ENCODE data around the gene VSIG8.

GRCh38 chr1:159830722-159831121 lies 31.7 kb downstream of the VSIG8 start:
- TF ChIP-seq POLR2AphosphoS5 (IDR thresholded peaks at IDR 0.05; ENCODE audit: low read depth, low read length): no peak
- no peak for TF ChIP-seq SIN3A (IDR thresholded peaks at IDR 0.05; ENCODE audit: low read depth)
- TF ChIP-seq, protein P1, sequence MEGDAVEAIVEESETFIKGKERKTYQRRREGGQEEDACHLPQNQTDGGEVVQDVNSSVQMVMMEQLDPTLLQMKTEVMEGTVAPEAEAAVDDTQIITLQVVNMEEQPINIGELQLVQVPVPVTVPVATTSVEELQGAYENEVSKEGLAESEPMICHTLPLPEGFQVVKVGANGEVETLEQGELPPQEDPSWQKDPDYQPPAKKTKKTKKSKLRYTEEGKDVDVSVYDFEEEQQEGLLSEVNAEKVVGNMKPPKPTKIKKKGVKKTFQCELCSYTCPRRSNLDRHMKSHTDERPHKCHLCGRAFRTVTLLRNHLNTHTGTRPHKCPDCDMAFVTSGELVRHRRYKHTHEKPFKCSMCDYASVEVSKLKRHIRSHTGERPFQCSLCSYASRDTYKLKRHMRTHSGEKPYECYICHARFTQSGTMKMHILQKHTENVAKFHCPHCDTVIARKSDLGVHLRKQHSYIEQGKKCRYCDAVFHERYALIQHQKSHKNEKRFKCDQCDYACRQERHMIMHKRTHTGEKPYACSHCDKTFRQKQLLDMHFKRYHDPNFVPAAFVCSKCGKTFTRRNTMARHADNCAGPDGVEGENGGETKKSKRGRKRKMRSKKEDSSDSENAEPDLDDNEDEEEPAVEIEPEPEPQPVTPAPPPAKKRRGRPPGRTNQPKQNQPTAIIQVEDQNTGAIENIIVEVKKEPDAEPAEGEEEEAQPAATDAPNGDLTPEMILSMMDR (IDR thresholded peaks at IDR 0.05 in 2 of 3, conservative IDR thresholded peaks at IDR 0.05 in 1 of 3; ENCODE audit: borderline replicate concordance in 1 of 3, insufficient read depth in 1 of 3, low read depth in 2 of 3, low read length in 2 of 3): no peak
- no peak for TF ChIP-seq POLR2A (IDR thresholded peaks at IDR 0.05; ENCODE audit: borderline replicate concordance, extremely low read depth, insufficient read depth, insufficient read length)
- no peak for TF ChIP-seq CEBPB (IDR thresholded peaks at IDR 0.05; ENCODE audit: low read depth)
